Upper lobe of right lung (tissue), 1 donor: ENCODE data around the gene PIGU. TPM values are rescaled to one million over a fixed set of nuclear protein-coding genes. Genes with fewer than 3 reads are reported as not detected.

Experiments
- ATAC-seq: fragments of 200-7000 bp; cut with Tn5 transposase; one replicate; pipeline ENCODE4 v1.9.1; 2020; ENCODE audit warnings: mild to moderate bottlenecking, moderate library complexity
- DNase-seq: peaks from one replicate; pipeline ENCODE4 v3.0.0-alpha.2; 2020
- H3K27ac ChIP-seq: fragments of 200-600 bp; one replicate; pipeline ENCODE4 v1.8.0; 2022
- H3K27me3 ChIP-seq: fragments of 200-600 bp; one replicate; pipeline ENCODE4 v1.8.0; 2022; ENCODE audit warnings: mild to moderate bottlenecking
- H3K36me3 ChIP-seq: fragments of 200-600 bp; one replicate; pipeline ENCODE4 v1.8.0; 2022
- H3K4me1 ChIP-seq: fragments of 200-600 bp; one replicate; pipeline ENCODE4 v1.8.0; 2022
- H3K4me3 ChIP-seq: fragments of 200-600 bp; one replicate; pipeline ENCODE4 v1.8.0; 2022; ENCODE audit warnings: mild to moderate bottlenecking
- H3K9me3 ChIP-seq: fragments of 200-600 bp; one replicate; pipeline ENCODE4 v1.8.0; 2022
- intact Hi-C: fragments of 100-400 bp; cut with DNase I; formaldehyde crosslinking; loops from one replicate; pipeline ENCODE4 v1.11.0; 2022
- total RNA-seq: library from RNA; stranded (reverse); fragmentation: NEBNext Ultra II Directional; extraction: Animal tissue kit (Norgen Biotek cat#: 25700); gene quantifications from one replicate; pipeline ENCODE4 v1.2.1, GENCODE V29; 2021
- TF ChIP-seq, protein P1 (sequence below): fragments of 200-600 bp; IDR thresholded peaks from one replicate; pipeline ENCODE4 v1.8.0; 2022; ENCODE audit warnings: antibody characterized with exemption
- donor health status: DM: no; HTN: yes; CAD: no; lungs with severe emphysema.

The PIGU gene
- total RNA-seq, 1 donor from 2014 or later: 13.2 TPM

DNA sequence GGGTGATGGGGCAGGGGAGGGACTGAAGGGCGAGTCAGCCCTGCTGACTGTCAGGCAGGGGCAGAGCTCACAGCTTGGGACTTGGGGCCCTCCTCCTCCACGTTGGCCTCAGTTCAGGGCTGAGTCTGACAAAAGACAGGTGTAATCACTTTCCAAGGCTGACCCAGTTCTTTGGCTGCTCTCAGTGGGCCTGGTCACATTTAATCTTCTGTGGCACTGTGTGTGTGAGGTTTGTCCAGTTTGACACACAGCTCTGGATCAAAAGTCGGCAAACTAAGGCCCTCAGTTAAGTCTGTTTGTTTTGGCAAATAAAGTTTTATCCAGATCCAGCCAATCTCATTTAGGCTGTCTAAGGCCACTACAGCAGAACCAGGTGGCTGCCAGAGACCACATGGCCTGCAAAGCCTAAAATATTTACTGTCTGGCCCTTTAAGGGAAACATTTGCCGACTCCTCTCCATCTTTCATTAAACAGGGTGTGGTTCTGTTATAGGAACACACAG is 123.5 kb downstream of the PIGU start:
- intact Hi-C loops: no loop called here
- Histone ChIP-seq H3K36me3 (no peaks in the 10 kb centered on the region), H3K27ac (no peak overlapping the region), H3K27me3 (no peaks in the 10 kb centered on the region), H3K4me3 (no peak overlapping the region), H3K9me3 (no peaks in the 10 kb centered on the region), H3K4me1 (peaks cover 8% of the 10 kb centered on the region)
- DNase-seq: no peak
- TF ChIP-seq, protein P1, sequence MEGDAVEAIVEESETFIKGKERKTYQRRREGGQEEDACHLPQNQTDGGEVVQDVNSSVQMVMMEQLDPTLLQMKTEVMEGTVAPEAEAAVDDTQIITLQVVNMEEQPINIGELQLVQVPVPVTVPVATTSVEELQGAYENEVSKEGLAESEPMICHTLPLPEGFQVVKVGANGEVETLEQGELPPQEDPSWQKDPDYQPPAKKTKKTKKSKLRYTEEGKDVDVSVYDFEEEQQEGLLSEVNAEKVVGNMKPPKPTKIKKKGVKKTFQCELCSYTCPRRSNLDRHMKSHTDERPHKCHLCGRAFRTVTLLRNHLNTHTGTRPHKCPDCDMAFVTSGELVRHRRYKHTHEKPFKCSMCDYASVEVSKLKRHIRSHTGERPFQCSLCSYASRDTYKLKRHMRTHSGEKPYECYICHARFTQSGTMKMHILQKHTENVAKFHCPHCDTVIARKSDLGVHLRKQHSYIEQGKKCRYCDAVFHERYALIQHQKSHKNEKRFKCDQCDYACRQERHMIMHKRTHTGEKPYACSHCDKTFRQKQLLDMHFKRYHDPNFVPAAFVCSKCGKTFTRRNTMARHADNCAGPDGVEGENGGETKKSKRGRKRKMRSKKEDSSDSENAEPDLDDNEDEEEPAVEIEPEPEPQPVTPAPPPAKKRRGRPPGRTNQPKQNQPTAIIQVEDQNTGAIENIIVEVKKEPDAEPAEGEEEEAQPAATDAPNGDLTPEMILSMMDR: no peak
- ATAC-seq: peak; percentile 6

DNA sequence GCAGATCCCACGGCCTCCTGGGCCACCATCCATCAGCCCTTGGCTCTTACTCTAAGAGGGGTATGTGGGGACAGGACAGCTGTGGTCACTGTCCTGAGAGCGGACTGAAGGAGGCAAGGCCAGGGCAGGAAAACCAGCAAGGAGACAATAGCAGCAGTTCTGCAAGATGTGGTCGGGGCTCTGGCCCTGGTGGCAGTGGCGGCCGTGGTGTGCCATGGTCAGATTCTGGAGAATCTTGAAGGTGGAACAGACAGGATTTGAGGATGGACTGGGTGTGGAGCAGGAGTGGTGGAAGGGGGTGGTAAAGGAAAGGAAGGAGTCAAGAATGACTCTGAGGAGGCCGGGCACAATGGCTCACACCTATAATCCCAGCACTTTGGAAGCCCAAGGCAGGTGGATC is 124.3 kb downstream of the PIGU start:
- TF ChIP-seq, protein P1: no peak
- Histone ChIP-seq H3K9me3 (no peaks in the 10 kb centered on the region), H3K4me1 (peaks cover 3% of the 10 kb centered on the region), H3K36me3 (no peaks in the 10 kb centered on the region), H3K4me3 (no peak overlapping the region), H3K27me3 (no peaks in the 10 kb centered on the region), H3K27ac (no peak overlapping the region)
- DNase-seq: no peak
- intact Hi-C loops: no loop called here
- no peak for ATAC-seq

DNA sequence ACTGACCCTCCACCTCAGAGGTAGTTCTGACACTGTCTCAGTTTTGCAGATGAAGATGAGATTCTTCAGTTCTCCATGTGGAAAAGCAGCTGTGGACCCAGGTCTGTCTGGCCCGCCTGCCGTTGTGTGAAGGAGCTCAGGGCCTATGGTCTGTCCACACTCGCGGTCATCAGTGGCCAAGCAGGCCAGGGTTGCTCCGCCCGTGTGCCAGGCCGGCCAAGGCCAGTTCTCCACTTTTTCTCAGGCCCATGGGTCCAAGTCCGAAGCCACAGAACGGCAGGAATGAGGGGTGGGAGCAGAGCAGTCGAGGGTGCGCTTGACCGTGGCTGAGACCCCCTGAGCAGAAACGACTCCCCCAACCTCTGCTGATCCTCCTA is 127.0 kb downstream of the PIGU start:
- no peak for ATAC-seq
- H3K36me3 ChIP-seq: no peaks in the 10 kb centered on the region

DNA sequence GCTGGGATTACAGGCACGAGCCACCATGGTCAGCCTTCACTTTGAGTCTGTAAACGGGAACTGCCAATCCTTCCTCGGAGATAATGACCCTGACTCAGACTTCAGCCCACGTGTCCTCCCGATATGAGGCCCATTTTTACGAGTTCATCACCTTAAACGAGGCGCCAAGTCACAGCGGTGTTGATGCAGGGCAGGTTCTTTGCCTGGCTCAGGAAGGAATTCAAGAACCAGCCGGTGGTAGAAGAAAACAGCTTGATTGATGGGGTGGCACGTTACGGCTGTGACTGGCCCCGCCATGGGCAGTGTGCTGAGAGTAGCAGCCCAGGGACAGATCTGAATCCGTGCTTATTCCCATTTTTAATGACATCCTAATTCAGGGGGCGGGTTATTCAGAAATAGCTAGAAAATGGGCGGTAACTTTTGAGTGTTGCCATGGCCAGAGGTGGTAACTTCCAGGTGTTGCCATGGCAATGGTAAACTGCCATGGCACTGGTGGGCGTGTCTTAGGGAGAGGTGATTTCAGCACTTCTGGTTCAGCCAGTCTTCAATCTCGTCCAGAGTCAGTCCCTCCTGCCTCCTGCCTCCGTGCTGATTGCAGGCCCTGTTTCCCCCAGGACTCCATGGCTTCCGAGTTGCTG is 127.5 kb downstream of the PIGU start:
- H3K9me3 ChIP-seq: no peaks in the 10 kb centered on the region
- TF ChIP-seq, protein P1: no peak
- no peaks in the 10 kb centered on the region for H3K4me1 ChIP-seq
- no peak overlapping the region for H3K27ac ChIP-seq
- DNase-seq (no peak), ATAC-seq (peak; percentile 49)
- H3K27me3 ChIP-seq: no peaks in the 10 kb centered on the region
- no peaks in the 10 kb centered on the region for H3K36me3 ChIP-seq
- intact Hi-C loops: no loop called here
- H3K4me3 ChIP-seq: no peak overlapping the region

More for the DNA sequence above, 127.0 kb downstream of the PIGU start:
- intact Hi-C loops: no loop called here
- no peak for DNase-seq
- Histone ChIP-seq H3K27ac (no peak overlapping the region), H3K4me3 (no peak overlapping the region), H3K4me1 (no peaks in the 10 kb centered on the region), H3K9me3 (no peaks in the 10 kb centered on the region), H3K27me3 (no peaks in the 10 kb centered on the region)
- TF ChIP-seq, protein P1: no peak

DNA sequence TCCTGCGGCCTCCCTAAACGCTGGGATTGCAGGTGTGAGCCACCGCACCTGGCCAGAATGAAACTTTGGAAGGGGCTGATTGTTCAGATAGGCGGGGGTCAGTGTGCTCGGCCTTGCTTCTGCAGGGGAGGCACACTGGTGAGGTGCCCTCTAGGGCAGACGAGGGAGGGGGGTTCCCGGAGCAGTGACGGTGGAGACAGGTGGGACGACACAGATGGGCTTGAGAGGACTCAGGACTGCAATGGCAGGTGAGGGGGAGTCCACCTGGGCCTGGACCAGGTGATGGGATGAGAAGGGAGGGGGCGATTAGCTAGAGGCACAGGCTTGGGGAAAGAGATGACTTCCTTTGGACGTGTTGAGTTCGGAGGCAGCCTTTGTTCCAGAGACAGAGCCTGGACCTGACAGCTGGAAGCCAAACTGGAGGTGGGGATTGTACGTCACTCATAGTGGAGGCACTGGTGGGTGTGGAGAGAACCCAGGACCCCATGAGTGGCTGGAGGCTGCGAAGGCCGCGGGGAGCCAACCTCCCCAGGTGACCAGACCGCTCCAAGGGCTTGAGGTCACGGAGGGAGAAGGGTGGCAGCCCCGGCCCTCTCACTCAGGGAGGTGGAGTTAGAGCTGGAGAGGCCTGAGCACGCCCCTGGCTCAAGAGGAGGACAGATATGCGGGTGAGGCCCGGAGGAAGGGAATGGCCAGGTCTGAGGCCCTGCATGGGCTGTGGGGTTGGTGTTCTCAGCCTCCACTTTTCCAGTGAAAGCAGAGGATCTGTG is 128.9 kb downstream of the PIGU start:
- H3K4me3 ChIP-seq: no peak overlapping the region
- no peak overlapping the region for H3K27ac ChIP-seq
- no peaks in the 10 kb centered on the region for H3K9me3 ChIP-seq
- H3K27me3 ChIP-seq: no peaks in the 10 kb centered on the region
- H3K4me1 ChIP-seq: no peaks in the 10 kb centered on the region
- TF ChIP-seq, protein P1: no peak
- no peak for DNase-seq
- intact Hi-C loops: no loop called here
- H3K36me3 ChIP-seq: no peaks in the 10 kb centered on the region
- peak; percentile 21 for ATAC-seq
